A673 (cell line): ENCODE results near the gene PDE8A. TPM values are rescaled to one million over a fixed set of nuclear protein-coding genes. Genes with fewer than 3 reads are reported as not detected.

Source experiments
- BruUV-seq: library from RNA; stranded (reverse); fragments of 400-500 nt; replicated peaks from 2 replicates; lab custom pipeline; 2021; lab: Mats Ljungman, UMichigan
- CTCF ChIA-PET: fragments of 300-600 bp; sonication (Branson Sonifier 250); formaldehyde crosslinking; loops from one replicate; lab custom pipeline; 2022; ENCODE audit warnings: antibody characterized with exemption; lab: Charles Lee
- POLR2A ChIA-PET: fragments of 300-600 bp; sonication (Branson Sonifier 250); formaldehyde crosslinking; loops from one replicate; lab custom pipeline; 2022; ENCODE audit warnings: antibody characterized with exemption; ENCODE audit not compliant: low non-redundant PET; lab: Charles Lee
- DNase-seq: peaks from one replicate; pipeline ENCODE4 v3.0.0-alpha.2; 2015; ENCODE audit warnings: low spot score
- H3K27ac ChIP-seq: fragments of 200-600 bp; sonication (generic); 2 replicates; pipeline ENCODE4 v1.5.1; 2016; ENCODE audit warnings: mixed run types, low read depth, mild to moderate bottlenecking, mixed read lengths, antibody characterized with exemption, low read length; ENCODE audit not compliant: poor library complexity, severe bottlenecking
- H3K27me3 ChIP-seq: fragments of 200-600 bp; sonication (generic); replicated peaks from 2 replicates; pipeline ENCODE4 v1.6.1; 2017; ENCODE audit warnings: mixed run types, low read depth, mild to moderate bottlenecking, mixed read lengths, antibody characterized with exemption, low read length; ENCODE audit not compliant: insufficient read depth, poor library complexity
- H3K36me3 ChIP-seq: fragments of 200-600 bp; sonication (generic); 2 replicates; pipeline ENCODE4 v1.6.1; 2016; ENCODE audit warnings: mixed run types, mild to moderate bottlenecking, mixed read lengths, antibody characterized with exemption, low read length; ENCODE audit not compliant: insufficient read depth, poor library complexity, severe bottlenecking
- H3K4me1 ChIP-seq: fragments of 200-600 bp; sonication (generic); 2 replicates; pipeline ENCODE4 v1.6.1; 2017; ENCODE audit warnings: mixed run types, mild to moderate bottlenecking, mixed read lengths, antibody characterized with exemption, low read length; ENCODE audit not compliant: insufficient read depth, poor library complexity, severe bottlenecking
- H3K4me3 ChIP-seq: fragments of 200-600 bp; sonication (generic); 2 replicates; pipeline ENCODE4 v1.5.1; 2016; ENCODE audit warnings: low read depth, mixed run types, mild to moderate bottlenecking, mixed read lengths, low read length; ENCODE audit not compliant: poor library complexity, severe bottlenecking
- H3K9me3 ChIP-seq: fragments of 200-600 bp; sonication (generic); 2 replicates; pipeline ENCODE4 v1.6.1; 2016; ENCODE audit warnings: mixed run types, low read depth, mild to moderate bottlenecking, mixed read lengths, antibody characterized with exemption, low read length; ENCODE audit not compliant: poor library complexity, severe bottlenecking
- CTCF ChIP-seq: fragments of 300-800, 200-600 bp; sonication (generic); conservative IDR thresholded peaks from 2 replicates; pipeline ENCODE4 v1.5.1; 2017; ENCODE audit warnings: low read depth, mild to moderate bottlenecking, antibody characterized with exemption, low read length, moderate library complexity, mixed read lengths
- EZH2 ChIP-seq: fragments of 200-600 bp; sonication (generic); IDR thresholded peaks from 2 replicates; pipeline ENCODE4 v1.6.1; 2017; ENCODE audit warnings: borderline replicate concordance, low read depth, mild to moderate bottlenecking, mixed read lengths, antibody characterized with exemption, low read length; ENCODE audit not compliant: poor library complexity, severe bottlenecking
- intact Hi-C: fragments of 100-400 bp; cut with micrococcal nuclease; formaldehyde crosslinking; loops from one replicate; pipeline ENCODE4 v1.10.0; 2022; ENCODE audit not compliant: unreplicated experiment
- total RNA-seq: library from RNA; stranded (reverse); gene quantifications from 2 replicates; pipeline ENCODE4 v1.2.3, GENCODE V29; 2021

PDE8A gene
- total RNA-seq, 1 experiment from 2014 or later: 80.7 TPM

GRCh38 chr15:84962955-84963354, 18.7 kb upstream of the PDE8A start:
- ChIA-PET POLR2A (no interaction called here), CTCF (no interaction called here)
- Histone ChIP-seq H3K27ac (peak overlapping the region; percentile 49), H3K27me3 (no peaks in the 10 kb centered on the region), H3K9me3 (peaks cover 8% of the 10 kb centered on the region), H3K4me3 (no peak overlapping the region), H3K36me3 (no peaks in the 10 kb centered on the region), H3K4me1 (peaks cover 44% of the 10 kb centered on the region)
- TF ChIP-seq EZH2 (no peak), CTCF (no peak)
- BruUV-seq: no TSS peak
- peak; percentile 60 for DNase-seq
- intact Hi-C loops: no loop called here

GRCh38 chr15:84967380-84967779, 14.3 kb upstream of the PDE8A start:
- POLR2A ChIA-PET: no interaction called here

GRCh38 chr15:84968301-84968700, 13.4 kb upstream of the PDE8A start:
- BruUV-seq: no TSS peak
- Histone ChIP-seq H3K4me1 (peaks cover 33% of the 10 kb centered on the region), H3K27me3 (no peaks in the 10 kb centered on the region), H3K36me3 (no peaks in the 10 kb centered on the region), H3K4me3 (no peak overlapping the region), H3K9me3 (peaks cover 8% of the 10 kb centered on the region), H3K27ac (peak overlapping the region; percentile 80)
- no peak for DNase-seq
- intact Hi-C loops: no loop called here
- no peak for TF ChIP-seq EZH2
- TF ChIP-seq CTCF: no peak
- POLR2A ChIA-PET: no interaction called here
- CTCF ChIA-PET: no interaction called here

More at GRCh38 chr15:84967380-84967779, 14.3 kb upstream of the PDE8A start:
- Histone ChIP-seq H3K27me3 (no peaks in the 10 kb centered on the region), H3K36me3 (no peaks in the 10 kb centered on the region), H3K9me3 (peaks cover 8% of the 10 kb centered on the region), H3K4me3 (no peak overlapping the region), H3K27ac (peak overlapping the region; percentile 80), H3K4me1 (peaks cover 29% of the 10 kb centered on the region)
- CTCF ChIA-PET: no interaction called here
- DNase-seq: peak; percentile 50
- no TSS peak for BruUV-seq
- TF ChIP-seq EZH2: no peak
- TF ChIP-seq CTCF: no peak
- intact Hi-C loops: no loop called here
